HS-5 (cell line): ENCODE measurements around the gene FANCC.

ENCODE experiments used
- DNase-seq: peaks from one replicate; pipeline ENCODE4 v3.0.0-alpha.2; 2012; ENCODE audit warnings: low read depth

Gene FANCC

DNA sequence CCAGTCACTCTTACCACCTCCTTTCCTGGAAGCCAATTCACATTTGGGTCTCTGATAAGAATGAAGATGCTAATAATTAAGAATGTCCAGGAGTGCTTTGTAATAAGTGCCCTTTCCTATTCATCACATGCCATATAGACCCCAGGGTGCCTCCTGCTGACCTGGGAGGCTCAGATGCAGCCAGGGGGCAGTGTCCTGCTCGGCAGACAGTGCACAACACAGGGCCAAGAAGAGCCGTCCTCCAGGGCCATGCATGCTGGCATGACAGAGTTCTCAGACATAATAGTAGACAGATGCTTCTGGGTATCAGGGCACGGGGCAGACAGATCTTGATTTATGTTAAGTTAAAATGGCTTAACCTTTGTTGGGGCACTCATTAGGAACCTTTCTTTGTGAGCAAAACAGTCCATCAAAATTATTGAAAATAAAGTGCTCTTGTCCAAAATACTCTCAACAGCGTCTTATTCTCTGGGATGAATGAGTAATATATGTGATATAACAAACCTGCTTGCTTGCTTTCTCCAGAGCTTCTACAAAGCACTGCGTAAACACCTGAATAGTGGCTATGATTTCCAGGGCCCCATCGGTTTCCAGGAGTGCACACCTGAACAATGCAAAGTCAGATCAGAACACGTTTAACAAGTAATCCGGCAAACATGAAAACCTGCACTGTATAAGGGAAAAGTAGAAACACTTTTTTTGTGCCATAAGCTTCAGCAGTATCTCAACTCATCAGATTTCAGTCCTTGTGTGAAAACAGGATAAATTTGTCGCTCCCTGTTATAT is 192.7 kb downstream of the FANCC start:
- DNase-seq = no peak

DNA sequence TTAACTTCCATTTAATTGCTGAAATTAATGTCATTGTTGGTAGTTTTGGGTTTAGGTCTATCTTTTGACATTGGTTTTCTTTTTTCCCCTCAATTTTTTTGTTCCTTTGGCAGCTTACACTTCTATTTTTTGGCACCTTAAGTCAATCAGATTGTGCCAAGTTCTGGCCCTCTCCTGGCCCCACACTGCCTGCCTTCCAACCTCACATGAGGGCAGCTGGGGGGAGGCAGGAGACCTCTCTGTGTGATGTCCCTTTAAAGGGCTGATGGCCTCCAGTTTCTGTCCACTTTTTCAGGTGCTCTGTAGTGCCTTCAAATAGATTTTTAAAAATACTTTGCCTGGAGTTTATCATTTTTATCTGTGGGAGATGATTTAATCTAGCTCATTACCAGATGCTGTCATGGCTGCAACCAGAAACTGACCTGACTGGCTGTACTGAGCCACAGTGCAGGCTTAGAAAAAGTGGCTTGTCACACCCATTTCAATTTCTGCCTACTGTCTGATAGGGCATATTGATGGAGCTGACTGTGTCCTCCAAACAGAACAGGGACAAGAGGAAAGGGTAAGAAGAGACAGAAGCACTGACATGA is 196.6 kb downstream of the FANCC start:
- no peak for DNase-seq

DNA sequence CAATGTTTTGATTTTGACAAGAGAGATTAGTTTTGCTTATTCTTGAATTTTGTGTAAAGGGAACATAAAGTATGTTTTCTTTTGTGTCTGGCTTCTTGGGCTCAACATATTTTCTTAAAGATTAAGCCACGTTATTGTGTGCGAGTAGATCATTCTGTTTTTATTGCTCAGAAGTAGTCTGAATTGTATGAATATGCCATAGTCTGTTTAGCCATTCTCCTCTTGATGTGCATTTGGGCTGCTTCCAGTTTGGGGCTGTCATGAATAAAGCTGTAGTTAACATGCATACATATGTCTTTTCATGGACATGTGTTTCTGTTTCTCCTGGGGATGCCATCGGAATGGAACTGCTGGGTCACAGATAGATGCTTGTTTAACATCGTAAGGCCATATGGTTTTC is 198.9 kb downstream of the FANCC start:
- no peak for DNase-seq

DNA sequence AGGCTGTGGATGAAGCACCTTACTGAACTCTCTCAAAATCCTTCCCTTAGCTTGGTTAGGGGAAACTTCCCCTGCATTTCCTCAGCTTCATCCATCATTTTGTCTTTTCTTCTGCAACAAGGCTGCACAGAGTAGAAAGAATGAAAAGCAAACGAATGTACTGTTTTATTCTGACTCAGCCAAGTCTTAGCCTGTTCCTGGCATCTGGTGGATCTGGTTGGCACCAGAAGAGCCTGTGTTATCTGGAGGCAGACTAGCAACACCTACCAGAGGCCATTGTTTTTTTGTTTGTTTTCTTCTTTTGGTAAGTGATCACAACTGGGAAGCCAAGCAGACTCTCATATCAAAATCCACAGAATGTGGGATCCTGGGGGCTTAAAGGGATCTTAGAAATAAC is 200.7 kb downstream of the FANCC start:
- DNase-seq = no peak

DNA sequence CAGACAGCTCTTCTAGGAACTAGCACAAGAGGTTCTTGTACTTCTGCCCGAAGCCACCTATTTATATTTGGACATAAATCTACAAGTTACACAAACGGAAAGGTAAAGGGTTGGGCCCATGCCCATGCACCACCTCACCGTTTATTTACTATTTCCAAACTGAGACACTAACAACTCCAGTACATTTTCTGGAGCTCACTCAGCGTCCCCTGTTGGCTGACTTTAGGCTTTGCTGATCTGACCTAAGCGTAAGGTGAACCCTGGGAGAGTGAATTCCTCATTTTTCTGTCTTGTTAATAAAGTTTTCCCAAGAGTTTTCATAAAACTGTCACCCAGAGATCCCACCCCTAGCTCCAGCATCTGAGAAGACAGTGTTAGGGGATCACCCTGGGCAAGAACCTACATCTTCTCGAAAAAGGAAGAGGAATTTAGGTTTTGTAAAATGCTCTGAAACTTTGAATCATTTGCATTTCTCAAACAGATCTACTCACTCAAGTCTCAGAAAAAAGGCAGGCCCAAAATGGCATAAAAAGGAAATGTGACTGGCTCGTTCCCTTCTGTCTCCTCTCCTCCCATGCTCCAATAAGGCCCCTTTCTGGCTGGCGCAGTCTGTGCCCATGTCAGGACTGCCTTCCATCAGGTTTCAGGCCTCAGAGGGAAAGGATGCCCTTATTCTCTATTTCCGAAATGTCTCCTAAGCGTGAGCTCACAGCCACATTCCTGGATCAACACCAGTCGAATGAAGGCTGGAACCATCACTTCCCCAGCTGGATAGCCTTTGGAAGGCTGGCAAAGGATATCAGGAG is 201.3 kb downstream of the FANCC start:
- DNase-seq = no peak

DNA sequence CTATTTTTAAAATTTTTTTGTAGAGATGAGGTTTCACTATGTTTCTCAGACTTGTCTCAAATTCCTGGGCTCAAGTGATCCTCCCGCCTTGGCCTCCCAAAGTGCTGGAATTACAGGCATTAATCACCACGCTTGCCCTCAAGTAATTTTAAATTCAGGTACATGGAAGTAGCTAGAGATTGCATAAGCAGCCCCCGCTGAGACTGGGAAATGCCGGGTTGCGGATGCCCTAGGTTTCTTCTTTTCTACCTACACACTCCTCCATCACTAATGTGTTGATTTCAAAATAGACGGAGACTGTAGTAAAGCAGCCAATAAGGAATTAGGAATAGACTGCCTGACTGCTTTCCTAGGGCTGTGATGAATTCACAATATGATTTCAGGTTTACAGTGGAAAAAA is 202.4 kb downstream of the FANCC start:
- DNase-seq = no peak

DNA sequence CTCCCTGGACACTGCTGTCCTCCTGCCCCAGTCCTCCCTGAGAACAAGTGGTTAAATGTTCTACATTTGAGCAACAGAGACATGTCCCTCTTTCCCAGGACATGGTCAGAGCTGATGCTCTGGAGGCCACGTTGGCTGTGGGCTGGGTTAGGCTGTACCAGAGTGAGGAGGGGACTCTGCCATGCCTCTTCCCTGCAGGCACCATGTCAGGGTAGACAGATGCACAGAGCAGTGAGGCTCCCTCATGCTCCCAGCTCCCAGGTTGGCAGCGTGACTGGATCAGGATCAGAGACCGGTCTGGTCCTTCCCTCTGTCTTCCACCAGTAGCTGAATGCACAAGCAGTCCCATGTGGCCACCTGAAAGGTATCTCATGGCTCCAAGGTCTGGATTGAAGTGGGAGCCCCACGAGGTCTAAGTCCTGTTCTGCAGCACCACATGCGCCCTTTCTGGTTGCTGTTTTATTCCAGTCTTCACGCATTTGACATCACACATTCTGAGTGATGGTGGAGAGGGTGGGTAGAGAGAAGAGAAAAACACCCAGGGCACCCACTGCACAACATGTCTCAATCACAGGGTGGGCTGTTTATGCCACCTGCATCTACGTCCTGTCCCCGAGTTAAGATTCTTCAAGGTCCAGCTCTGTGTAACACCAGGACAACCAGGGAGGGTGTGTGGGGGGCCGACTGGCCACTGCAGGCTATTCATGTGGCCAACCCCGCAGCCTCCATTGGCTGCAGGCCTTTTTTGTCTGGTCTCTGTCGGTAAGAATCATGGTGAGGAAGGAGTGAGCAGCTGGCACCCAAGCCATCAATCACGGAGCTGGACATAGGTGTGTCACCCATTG is 204.9 kb downstream of the FANCC start:
- DNase-seq = no peak

DNA sequence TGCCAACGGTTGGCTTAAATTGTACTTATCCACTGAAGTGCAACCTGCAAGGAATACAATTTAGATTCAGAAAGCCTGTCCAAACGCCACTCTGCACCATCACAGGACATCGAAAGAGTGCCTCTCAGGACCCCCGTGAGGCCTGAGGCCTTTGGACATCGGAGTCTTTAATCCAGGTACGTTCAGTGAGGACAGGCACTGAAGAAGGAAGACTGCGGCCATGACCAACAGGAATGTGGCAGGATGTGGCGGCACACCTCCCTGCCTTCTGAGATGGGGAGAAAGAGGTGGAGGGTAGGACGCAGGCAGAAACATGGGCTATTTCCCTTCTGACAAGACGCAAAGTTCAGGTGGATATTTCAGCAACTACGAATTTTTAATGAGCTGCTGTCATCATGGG is 205.8 kb downstream of the FANCC start:
- DNase-seq = no peak

DNA sequence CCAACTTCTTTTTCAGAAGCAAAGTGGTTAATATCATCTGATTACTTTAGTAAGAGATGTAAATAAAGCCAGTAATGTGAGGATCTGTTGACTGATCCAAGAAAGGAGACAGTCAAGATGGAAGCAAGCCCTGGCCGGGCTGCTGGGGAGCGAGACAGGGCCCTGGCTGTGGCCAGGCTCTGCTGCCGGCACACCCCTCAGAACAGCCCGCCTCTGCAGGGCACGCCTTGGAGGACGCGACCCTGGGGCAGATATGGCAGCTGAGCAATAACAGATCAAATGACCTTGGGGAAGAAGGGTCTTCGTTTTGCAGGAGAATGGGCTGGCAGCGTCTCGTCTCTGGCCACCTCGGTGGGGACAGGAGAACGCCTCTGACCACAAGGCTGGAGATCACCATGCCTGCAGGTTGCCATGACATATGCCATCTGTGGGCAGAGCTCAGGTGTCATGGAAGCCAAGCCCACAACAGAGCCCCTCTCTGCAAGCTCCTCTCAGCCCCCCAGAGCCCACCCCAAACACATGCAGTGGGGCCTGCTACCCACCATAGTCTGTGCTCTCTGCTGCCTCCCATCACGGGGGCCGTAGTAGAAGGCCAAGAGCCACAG is 206.5 kb downstream of the FANCC start:
- DNase-seq = no peak

DNA sequence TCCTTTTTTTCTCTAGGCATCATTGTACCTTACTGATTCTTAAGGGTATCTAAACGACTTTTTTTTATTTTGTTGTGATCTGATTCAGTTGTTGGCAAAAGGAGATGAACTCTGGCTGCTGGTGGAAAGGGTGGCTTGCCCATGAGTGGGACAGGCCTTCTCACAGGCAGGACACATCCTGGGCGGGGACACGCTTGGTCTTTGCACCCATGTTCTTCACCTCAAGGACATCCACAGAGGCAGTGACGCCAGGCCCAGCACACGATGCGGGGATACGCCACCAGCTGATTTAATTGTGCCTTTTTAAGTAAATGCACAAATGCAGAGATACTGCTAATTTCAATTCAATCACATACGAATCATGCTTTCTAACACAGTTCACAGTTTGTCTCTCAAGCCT is 208.1 kb downstream of the FANCC start:
- no peak for DNase-seq

DNA sequence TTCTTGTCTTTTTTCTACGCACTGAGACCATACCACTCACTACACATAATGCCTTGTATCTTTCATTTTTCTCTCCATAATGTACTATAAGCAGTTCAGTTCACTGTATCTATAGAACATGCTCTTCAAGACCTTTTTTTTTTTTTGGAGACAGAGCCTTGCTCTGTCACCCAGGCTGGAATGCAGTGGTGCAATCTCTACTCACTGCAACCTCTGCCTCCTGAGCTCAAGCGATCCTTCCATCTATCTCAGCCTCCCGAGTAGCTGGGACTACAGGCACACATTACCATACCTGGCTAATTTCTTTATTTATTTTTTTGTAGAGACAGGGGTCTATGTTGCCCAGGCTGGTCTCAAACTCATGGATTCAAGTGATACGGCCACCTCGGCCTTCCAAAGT is 208.7 kb downstream of the FANCC start:
- DNase-seq = no peak

DNA sequence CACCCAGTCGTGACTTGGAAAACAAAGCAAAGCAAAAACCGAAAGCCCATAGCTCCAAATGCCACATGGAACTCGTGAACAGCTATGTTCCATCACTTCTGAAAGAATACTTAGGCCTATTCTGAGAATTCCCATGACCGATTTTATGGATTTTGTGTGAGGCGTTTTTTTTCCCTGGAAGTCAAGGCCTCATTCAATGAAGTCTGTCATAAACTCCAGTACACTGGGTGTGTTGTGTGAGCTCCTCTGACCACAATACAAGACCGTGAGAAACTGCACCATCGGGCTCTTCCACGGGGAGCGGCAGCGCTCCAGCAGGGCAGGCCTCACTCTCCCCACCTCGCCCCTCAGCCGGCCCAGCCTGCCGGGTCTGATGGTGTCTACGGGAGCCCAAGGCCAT is 209.5 kb downstream of the FANCC start:
- no peak for DNase-seq

DNA sequence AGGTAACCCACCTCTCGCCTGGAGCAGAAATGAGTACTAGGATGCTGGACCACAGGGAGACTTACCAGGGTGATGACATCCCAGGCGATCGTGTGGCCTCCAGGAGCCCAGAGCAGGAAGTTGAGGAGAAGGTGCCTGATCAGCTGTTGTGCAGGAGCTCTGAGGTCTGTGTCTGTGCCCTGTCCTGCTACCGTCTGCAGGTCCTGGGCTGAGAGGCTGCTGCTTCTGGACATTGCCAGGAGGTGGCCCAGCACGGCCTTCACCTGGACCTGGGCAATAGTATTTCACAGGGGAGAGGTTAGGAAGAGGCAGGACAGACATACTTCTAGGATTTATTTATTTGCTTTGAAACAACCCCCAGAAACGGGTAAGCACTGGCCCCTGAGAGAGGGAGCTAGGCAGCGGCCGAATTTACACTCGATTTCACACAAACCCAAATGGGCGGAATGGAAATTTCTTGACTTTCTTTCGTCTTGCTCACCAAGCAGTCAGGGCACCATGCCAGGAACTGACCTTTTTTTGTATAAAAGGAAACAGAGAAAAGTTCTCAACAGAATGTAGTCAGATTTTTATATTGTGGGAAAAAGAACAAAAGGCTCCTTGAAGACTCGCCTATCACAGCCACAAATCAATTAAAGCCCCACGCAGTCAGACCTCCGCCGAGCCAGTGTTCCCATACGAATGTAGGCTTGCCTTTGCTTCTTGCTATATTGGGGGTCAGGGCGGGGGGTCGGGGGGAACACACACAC is 210.3 kb downstream of the FANCC start:
- DNase-seq = no peak

DNA sequence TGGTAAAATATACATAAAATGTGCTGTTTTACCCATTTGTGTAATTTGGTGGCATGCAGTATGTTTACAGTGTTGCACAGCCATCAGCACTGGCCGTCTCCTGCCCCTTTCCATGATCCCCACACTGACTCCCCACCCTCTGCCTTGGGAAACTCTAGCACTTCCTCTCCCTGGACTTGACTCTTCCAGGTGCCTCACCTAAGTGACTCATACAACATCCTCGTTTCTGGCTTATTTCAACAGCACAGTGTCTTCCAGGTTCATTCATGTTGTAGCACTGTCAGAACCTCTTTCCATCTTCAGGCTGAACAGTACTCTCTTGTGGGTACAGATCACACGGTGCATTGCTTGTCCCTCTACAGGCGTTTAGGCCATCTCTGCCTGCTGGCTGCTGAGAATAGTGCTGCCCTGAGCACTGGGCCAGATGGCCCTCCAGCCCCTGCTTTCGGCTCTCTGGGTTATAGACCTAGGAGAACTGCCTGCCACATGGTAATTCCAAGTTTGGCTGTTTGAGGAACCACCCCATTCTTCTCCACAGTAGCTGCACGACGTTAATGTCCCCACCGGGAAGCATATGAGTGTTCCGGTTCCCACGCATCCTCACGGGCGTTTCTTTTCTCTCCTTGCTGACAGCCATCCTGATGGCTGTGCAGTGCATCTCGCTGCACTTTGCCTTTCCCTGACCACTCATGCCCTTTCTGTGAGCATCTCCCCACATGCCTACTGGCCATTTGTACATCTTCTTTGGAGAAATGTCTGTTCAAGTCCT is 211.8 kb downstream of the FANCC start:
- no peak for DNase-seq

DNA sequence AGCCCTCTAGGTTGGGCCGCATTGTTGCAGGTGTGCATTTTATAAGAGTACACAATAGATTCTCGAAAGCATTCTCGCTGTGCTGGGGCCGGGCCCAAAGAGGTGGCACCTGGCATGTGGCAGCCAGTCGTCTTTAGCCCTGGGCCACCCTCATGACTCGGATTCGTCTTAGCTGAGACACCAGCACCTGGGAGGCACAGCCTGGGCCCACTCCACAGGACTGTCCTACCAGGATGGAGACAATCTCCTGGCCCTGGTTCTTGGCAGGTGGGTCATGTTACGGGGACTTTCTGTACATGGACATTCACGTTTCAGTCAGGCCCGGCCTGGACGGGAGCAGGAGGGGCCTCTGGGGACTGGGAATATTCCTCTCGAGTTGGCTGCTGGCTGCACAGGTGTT is 212.5 kb downstream of the FANCC start:
- DNase-seq = no peak

DNA sequence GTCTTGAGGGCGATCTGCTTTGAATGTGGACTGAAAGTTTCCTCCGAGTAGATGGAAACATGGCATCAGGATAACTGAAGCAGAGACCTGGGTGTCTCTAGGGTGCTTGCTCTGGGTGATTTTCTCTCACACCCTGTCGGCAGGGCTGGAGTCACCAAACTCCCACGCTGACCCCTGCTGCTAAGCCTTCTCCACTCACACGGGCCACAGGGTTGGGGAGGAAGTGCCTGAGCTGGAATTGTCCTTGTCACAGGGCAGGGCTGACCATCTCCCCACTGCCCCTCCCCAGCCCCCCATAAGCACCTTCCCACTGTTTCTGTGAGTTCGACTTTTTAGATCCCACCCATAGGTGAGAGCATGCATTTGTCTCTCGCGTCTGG is 212.9 kb downstream of the FANCC start:
- no peak for DNase-seq

DNA sequence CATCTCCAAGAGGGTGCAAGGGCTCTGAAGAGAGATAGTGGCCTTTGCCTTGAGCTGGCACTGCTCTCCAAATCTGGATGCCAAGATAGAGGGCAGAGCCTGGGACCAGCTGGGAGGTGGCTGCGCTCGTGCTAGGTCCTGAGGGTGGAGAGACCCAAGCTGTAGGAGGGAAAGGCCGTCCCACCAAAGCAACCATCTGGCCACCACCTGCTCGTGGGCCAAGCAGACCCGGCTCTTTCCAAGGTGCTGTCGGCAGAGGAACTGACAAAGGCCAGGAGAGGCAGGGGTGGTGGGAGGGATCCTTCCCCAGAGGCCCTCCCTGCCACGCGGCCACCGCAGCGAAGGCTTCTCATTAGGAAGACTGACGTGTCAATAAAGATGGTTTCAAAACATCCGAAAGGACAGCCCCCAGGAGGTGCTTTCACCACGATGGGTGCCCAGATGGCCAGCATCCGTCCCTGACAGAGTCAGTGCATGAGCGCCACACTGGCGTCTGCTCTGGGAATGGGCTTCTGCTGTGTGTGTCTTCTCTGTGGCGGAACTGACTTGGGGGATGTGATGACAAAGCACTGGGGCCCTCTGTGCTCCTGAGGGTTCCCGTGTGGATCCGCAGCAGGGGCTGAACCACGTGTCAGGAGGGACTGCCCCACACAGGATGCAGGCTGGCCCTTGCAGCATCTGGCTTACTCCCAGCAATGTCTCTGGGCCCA is 213.5 kb downstream of the FANCC start:
- no peak for DNase-seq

DNA sequence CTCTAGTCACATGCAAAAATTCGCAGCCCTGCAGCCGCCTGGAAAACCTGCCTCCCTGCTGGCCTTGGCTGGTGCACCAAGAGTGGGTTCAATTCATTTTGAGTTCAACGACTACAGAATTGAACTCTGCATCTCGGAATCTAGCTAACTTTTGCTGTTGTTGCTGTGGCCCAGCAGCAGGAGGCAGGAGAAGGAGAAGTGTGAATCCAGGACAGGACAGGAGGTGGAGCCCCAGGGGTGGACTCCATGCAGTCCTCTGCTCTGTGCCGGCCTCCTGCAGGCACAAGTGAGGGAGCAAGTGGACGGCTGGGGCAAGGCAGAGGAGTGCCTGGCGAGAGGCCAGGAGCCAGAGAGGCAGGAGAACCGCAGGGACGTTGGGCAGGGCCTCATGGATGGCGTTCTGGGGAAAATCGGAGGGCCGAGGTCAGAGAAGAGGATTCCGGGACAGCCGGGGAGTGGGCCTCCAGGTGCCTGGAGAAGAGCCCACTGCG is 214.2 kb downstream of the FANCC start:
- DNase-seq = no peak

DNA sequence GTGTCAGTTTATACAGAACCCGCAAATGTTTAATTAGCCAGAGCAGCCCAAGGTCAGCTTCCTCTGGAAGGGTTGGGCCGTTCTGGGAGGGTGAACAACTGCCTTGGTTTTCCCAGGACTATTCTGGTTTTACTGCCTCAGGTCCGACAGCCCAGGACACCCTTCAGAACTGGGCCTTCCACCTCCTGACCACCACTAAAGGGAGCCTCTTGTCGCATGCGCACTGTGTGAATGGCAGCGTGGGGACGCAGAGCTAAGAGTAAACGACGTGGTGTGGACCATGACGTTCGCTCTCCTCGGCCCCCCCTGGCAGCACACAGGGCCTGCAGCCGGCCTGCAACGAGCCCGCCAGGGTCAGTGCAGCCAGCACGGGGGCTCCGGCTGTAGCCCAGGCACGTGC is 214.9 kb downstream of the FANCC start:
- no peak for DNase-seq

DNA sequence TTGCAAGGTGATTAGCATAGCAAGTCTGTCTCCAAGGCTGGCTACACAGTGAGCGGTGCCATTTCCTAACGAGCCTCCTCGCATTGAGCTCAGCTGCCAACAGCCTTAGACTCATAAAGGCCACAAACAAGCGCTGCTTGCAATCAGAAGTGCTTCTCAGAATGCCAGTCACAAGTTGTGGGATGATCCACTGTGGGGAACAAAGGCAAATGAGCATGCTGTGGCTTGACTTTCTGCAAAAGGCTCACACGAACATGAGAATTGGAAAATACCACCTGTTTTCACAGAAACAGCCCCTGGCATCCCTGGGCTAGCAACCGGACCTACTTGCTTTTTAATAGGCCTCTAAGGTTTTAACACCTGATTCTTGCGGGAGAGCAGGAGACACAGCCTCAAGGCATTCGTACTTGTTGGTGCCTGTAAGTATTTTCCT is 215.5 kb downstream of the FANCC start:
- DNase-seq = no peak
